ENCODE results near the gene CALML4. TPM values are rescaled to one million over a fixed set of nuclear protein-coding genes. Genes with fewer than 3 reads are reported as not detected.

CALML4 gene
- polyA plus RNA-seq, 1 experiment, result 0.47 TPM

DNA sequence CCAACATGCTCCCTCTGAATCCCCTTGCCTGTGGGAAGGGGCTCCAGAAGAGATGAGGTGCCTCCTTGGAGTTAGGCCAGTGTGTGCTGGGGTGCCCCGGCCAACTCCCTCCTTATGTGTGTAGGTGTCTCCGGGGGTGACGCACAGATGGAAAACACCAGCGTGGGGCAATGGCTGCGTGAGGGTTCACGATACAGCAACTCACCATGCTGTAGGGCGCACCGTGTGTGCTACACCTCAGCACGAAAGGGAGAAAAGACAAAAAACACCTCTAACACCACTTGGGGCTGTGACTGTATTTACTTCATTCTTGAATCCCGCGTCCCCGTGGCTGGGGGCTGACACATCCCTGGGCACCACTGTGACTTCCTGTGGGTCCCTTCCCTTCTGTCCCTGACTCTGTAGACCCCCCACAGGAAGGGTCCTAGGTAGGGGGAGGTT, 1.6 kb upstream of the CALML4 start:
- Histone ChIP-seq H3K27me3 (ENCODE audit: control insufficient read depth, insufficient read depth, low read length) (no peaks in the 10 kb centered on the region), H3K36me3 (ENCODE audit: control insufficient read depth, insufficient read depth, low read length) (peaks cover 1% of the 10 kb centered on the region; the same call in 1 of the 2 replicates), H3K4me3 (ENCODE audit: low read depth, low read length) (no peak overlapping the region)
- no peak for TF ChIP-seq CTCF (IDR thresholded peaks at IDR 0.05; ENCODE audit: insufficient read depth, low read depth, low read length)
- CTCF ChIA-PET, result no interaction called here
- no peak for DNase-seq (ENCODE audit: low read depth)
- POLR2A ChIA-PET, result no interaction called here

DNA sequence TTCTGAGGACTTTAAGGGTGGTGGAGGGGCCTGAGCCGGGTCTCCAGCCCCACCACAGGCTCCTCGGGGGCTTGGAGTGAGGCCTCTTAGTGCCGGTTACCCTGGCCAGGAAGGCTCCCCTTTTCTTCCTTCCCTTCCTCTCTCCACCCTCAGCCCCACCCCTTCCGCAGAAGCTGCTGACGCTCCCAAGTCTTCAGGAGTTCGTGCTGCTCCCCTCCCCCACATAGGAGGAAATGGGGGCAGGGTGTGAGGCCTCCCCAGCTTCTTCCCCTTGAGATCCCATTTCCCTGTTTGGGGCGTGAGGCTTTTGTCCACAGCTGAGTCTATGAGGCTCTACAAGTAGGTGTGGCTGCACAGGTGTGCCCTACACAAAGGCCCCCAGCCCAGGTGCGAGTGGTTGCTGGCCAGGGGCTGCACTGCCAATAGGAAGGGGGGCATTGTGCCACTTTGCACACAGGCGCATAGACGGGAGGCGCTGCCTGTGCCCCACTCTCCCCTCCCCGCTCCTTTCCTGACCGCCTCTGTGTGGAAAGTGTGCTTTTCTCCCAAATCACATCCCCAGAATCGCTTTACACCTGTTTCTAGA, 915 bp upstream of the CALML4 start:
- Histone ChIP-seq H3K36me3 (ENCODE audit: control insufficient read depth, insufficient read depth, low read length) (no peaks in the 10 kb centered on the region), H3K27me3 (ENCODE audit: control insufficient read depth, insufficient read depth, low read length) (no peaks in the 10 kb centered on the region), H3K4me3 (ENCODE audit: low read depth, low read length) (no peak overlapping the region)
- TF ChIP-seq CTCF (IDR thresholded peaks at IDR 0.05; ENCODE audit: insufficient read depth, low read depth, low read length), result no peak
- no peak for DNase-seq (ENCODE audit: low read depth)
- CTCF ChIA-PET, result interaction anchor here (1.4 kb wide), 1 partner anchor 342 kb away, joined by 3 read pairs; no protein-coding TSS in a partner anchor
- POLR2A ChIA-PET, result no interaction called here

DNA sequence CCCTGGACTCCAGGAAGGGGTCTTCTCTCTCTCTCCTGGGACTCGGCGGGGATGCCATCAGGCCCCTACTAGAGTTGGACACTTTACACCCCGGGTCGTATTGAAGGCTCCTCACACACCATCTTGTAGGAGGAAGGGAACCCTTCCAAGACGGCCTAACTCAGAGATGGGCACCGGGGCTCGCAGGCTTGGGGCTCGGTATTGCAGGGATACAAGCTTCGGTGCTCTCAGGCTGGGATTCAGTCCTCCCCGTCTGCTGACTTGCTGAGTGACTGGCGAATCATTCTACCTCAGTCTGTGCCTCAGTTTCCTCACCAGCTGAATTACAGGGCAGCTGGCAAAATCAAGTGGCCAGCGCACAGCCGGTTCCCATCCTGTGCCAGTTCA, 419 bp upstream of the CALML4 start:
- Histone ChIP-seq H3K27me3 (ENCODE audit: control insufficient read depth, insufficient read depth, low read length) (no peaks in the 10 kb centered on the region), H3K4me3 (ENCODE audit: low read depth, low read length) (no peak overlapping the region)
- no peak for DNase-seq (ENCODE audit: low read depth)

DNA sequence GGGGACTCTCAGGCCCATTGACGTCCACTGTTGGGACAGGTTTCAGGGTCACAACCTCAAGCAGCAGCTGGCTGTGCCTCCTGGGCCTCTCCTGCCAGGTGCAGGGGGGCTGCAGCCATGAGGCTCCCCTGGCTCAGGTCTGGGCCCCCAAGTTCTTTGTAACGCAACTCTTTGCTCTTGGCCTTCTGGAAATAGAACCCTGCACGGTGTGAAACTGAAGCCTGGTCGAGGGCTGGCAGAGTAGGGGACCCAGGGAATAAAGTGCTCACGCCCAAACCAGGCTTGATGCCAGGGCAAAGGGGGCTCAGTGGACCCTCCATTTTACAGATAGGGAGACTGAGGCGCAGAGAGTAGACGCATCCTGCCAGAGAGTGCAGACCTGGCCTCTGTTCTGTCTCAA, 771 bp downstream of the CALML4 start:
- no peak for DNase-seq (ENCODE audit: low read depth)
- no peaks in the 10 kb centered on the region for H3K36me3 ChIP-seq (ENCODE audit: control insufficient read depth, insufficient read depth, low read length)
- TF ChIP-seq CTCF (IDR thresholded peaks at IDR 0.05; ENCODE audit: insufficient read depth, low read depth, low read length), result no peak
- POLR2A ChIA-PET, result no interaction called here
- H3K4me3 ChIP-seq (ENCODE audit: low read depth, low read length), result no peak overlapping the region
- no peaks in the 10 kb centered on the region for H3K27me3 ChIP-seq (ENCODE audit: control insufficient read depth, insufficient read depth, low read length)
- CTCF ChIA-PET, result interaction anchor here (1.1 kb wide), 1 partner anchor 12 kb away, joined by 3 read pairs; no protein-coding TSS in a partner anchor

More for the DNA sequence above, 419 bp upstream of the CALML4 start:
- TF ChIP-seq CTCF (IDR thresholded peaks at IDR 0.05; ENCODE audit: insufficient read depth, low read depth, low read length), result no peak
- POLR2A ChIA-PET, result no interaction called here
- H3K36me3 ChIP-seq (ENCODE audit: control insufficient read depth, insufficient read depth, low read length), result no peaks in the 10 kb centered on the region
- CTCF ChIA-PET, result interaction anchor here (1.4 kb wide), 1 partner anchor 342 kb away, joined by 3 read pairs; no protein-coding TSS in a partner anchor

GRCh38 chr15:68203956-68204355, 1.2 kb downstream of the CALML4 start:
- Histone ChIP-seq H3K4me3 (ENCODE audit: low read depth, low read length) (no peak overlapping the region), H3K27me3 (ENCODE audit: control insufficient read depth, insufficient read depth, low read length) (no peaks in the 10 kb centered on the region), H3K36me3 (ENCODE audit: control insufficient read depth, insufficient read depth, low read length) (no peaks in the 10 kb centered on the region)
- TF ChIP-seq CTCF (IDR thresholded peaks at IDR 0.05; ENCODE audit: insufficient read depth, low read depth, low read length), result no peak
- no peak for DNase-seq (ENCODE audit: low read depth)
- ChIA-PET CTCF (interaction anchor here (1.1 to 1.2 kb wide), 2 partner anchors 9 to 12 kb away, joined by 3 to 5 read pairs; no protein-coding TSS in a partner anchor), POLR2A (no interaction called here)
